HG03558 (cell line): ENCODE measurements around the gene CETN2.
"Not testable (repeated sequence)": the region's sequence is repeated elsewhere in the genome, so short reads cannot be mapped to it uniquely, and the experiment has no call there.

Source experiments
- ATAC-seq: cut with Tn5 transposase; IDR thresholded peaks from one replicate; pipeline ENCODE4 v1.9.1; 2021; ENCODE audit warnings: moderate number of reproducible peaks; ENCODE audit not compliant: unreplicated experiment; ENCODE audit errors: extremely low read depth

CETN2 gene

GRCh38 chrX:152830312-152831305 is at the start of gene CETN2, which contains the start of gene NSDHL:
TSS of gene CETN2 (minus strand) at chrX:152830757. CDS start at chrX:152830710, 47 bp downstream.
TSS of gene NSDHL (plus strand) at chrX:152831063. CDS start at chrX:152846325, 15,262 bp downstream.
- peak; percentile 98 for ATAC-seq

DNA sequence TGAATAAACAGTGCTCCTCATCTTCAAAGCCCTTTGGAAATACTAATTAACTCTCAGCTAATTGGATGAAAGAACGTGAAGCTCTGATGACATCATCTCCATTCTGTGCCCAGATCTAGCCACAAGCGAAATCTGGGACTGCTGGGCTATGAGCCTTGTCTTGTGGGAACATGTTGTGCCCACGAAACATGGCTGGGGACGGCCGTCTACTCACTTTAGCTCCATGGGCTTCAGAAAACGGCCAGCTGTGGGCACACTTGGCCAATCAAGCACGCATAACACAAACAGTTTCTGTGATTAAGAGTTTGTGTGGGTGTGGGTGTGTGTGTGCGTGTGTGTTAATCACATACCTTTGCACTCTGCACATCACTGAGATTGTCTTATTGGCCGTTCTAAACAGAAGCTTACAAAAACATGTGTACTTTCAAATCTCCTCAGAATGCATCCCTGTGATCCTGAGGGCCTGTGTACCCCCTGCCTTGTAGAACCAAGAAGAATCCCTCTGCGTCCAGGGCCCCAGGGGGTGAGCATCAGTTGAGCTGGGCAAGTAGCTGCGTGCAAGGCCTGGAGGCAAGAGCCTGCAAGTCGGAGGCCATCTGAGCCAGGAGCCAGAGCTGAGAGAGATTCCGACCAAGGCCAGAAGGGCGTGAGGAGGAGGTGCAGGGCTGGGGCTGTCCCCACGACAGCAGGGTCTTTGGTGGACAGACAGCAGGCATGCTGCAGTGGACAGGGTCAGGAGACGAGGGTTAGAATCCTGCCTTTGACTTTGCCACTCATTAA is 48.6 kb upstream of the CETN2 start:
- no peak for ATAC-seq

- no peak for ATAC-seq
Observed at GRCh38 chrX:152876931-152877840, 46.6 kb upstream of the CETN2 start.

DNA sequence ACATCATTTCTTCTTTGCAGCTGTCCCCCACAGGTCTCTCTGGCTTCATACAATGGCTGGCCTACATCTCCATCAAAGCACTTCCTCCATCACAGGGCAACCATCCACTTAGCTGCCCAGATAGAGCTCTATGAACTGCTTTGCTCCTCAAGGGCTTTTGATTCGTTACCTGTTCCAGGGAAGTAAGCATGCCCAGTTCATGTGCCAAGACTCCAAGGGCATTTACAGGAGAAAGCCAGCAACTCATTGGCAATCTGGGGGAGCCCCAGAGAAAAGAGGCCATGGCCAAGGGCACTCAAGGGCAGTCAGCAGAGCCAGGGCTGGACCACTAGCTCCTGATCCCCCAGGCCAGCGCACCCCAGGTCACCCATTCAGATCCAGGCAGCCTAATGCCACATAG is 42.8 kb upstream of the CETN2 start:
- no peak for ATAC-seq

GRCh38 chrX:152872522-152872921 is 42.0 kb upstream of the CETN2 start:
- ATAC-seq = no peak

- no peak for ATAC-seq
Observed at GRCh38 chrX:152871260-152871659, 40.7 kb upstream of the CETN2 start.

- ATAC-seq = no peak
Observed at GRCh38 chrX:152869972-152870371, 39.4 kb upstream of the CETN2 start.

DNA sequence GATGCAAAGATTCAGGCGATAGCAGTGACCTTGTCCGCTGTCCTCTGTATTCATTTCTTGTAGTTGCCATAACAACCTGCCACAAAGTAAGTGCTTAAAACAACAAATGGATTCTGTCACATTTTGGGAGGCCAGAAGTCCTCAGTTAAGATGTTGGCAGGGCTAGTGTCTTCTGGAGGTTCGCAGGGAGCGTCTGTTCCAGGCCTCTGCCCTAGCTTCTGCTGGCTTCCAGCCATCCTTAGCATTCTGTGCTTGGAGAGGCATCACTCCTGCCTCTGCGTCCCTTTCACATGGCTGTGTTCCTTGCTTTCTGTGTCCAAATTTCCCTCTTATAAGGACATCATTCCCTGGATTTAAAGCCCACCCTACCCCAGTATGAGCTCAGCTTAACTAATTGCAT is 35.8 kb upstream of the CETN2 start:
- ATAC-seq = no peak

GRCh38 chrX:152865232-152865920 is 34.8 kb upstream of the CETN2 start:
- ATAC-seq = no peak

DNA sequence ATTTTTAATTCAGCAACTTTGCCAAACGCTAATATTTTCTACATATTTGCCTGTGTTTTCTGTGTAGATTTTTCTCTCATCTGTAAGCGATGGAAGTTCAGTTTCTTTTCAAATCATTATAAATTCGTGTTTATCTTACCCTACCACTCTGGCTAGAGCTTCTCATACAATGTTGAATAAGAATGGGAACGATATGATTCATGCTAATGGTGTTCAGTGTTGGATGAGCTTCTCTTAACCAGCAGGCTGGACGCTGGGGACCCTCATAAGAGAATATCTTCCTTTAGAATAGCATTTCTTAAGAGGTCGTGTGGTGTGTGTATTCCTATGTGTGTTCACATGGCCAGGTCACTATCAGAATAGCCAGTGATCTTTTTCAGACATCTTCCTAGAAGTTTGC is 31.3 kb upstream of the CETN2 start:
- no peak for ATAC-seq

DNA sequence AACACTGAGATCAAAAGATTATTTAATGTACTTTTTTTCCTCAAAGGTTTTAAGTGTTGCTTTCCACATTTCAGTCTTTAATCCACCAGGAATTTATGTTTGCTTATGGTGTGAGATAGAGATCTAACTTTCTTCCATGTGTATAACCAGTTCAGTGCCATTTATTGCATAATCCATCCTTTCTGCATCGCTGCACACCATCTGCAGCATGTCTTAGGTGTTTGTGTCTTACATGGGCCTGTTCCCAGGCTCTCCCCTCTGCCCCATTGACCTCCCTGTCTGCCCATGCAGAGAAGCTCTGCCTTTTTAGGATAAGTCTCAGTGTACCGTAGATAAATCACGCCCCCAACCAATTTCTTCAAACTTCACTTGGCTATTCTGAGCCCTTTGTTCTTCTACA is 30.6 kb upstream of the CETN2 start:
- no peak for ATAC-seq

DNA sequence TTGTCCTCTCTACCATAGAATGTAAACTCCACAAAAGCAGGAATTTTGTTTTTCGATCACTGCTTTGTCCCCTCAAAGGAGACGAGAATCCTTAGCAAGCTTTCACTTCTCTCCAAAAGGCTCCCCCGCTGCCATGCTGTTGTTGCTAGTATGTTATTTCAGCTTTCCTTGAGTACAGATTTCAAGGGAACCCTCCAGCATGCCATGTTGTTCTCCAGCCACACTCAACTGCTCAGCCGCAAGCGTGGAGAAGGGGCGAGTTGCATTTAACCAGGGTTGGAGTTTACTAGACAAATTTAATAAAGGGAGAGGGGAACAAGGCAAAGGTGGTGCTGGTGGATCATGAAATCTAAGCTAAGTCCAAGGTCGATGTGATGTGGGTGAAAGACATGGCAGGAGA is 23.4 kb upstream of the CETN2 start:
- ATAC-seq = no peak

DNA sequence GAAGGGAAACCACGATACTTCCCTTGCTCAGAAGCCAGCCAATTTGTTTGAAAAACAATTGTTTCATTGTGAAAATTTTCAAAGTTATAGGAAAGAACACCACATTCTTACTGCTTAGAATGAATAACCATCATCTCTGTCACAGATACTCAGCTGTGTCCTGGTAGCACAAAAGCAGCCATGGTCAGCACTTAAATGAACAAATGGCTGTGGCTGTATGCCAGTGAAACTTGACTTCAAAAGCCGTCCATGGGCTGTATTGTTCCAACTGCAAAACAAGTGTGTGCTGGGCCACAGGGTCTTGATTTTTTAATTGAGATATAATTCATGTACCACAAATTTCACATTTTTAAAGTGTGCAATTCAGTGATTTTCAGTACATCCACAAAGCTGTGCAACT is 19.9 kb upstream of the CETN2 start:
- ATAC-seq = no peak

DNA sequence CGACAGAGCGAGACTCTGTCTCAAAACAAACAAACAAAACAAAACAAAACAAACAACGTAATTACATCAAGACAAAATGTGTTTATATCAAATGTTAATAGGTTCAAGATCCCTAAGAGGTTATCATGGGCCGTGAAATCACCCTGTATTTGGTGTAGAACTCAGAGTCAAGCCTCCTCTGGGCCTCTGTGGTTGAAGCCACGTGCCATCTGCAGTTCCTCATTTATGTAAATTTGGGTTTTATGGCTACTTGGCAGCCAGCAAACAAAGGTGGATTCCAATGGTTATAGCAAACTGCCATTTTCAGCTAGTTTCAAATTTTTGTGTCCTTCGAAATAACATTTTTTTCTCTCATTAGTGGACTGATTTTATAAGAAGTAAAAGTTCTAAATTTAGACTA is 16.7 kb upstream of the CETN2 start:
- no peak for ATAC-seq

DNA sequence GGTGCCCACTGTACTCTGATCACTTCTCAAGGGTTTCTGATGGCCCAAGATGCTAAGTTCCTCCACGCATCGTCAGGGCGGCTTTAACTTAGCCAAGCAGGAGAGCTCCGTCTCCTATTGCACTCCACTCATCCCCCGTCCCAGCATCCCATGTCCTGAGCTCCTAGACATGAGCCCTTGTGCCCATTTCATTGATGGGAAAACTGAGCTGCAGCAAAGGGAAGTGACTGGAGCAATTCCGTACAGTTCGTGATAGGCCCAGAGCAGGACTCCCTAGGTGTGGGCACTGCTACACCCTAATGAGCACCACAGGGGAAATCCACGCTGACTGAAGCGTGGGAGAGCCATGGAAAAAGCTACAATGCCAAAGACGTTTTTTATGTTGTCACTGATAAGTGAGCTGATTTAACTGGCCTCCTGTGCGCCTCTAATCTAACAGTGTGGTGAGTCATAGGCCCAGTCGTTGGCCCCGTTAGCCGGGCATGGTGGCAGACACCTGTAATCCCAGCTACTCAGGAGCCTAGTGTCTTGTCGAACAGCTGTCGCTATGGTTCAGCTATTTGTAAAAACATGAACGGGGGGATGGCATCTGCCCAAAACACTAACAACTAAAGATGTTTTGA is 15.2 kb upstream of the CETN2 start:
- no peak for ATAC-seq

DNA sequence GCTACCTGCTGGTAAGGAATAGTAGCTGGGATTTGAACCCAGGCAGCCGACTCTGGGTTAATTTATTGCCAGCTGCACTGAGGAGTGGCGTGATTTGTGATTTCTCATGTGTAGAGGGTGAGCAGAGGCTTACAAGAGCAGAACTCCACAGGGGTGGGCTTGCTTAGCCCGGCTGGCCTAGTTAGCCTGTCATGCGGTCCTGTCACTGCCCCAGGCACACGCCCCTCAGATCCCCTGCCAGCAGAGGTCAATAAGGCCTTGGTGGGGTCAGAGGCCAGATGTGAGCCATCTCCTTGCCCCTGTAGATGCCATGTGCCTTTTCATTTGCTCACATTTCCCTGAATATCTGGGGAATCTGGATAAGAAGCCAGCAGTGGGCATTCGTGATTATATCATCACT is 13.7 kb upstream of the CETN2 start:
- ATAC-seq = no peak

- ATAC-seq = no peak
Observed at GRCh38 chrX:152843852-152844251, 13.3 kb upstream of the CETN2 start.

DNA sequence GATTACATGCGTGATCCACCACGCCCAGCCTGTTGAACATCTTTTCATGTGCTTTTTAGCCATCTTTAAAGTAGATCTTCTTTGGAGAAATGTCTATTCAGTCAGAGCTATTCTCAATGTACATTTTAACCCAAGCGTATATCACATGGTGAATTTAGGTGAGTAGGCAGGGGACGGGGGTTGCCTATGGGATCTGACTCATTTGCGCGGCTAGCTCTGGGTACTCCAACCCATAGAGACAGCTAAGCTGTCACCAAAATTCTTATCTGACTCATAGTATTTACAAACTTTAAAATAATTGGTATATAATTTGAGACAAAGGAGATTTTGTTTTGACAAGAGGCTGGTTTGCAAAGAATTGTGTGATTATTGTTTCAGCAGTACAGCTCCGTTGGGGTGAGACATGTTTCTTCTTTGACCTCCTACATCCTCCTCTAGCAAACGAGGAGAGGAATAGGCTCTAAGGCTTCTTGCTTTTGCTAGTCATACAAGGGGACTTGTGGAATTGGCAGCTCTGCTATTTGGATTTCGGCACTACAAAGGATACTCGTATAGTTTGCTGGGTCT is 12.3 kb upstream of the CETN2 start:
- no peak for ATAC-seq

DNA sequence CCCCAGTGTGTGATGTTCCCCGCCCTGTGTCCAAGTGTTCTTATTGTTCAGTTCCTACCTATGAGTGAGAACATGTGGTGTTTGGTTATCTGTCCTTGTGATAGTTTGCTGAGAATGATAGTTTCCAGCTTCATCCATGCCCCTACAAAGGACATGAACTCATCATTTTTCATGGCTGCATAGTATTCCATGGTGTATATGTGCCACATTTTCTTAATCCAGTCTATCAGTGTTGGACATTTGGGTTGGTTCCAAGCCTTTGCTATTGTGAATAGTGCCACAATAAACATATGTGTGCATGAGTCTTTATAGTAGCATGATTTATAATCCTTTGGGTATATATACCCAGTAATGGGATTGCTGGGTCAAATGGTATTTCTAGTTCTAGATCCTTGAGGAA is 4.9 kb upstream of the CETN2 start:
- not testable (repeated sequence) for ATAC-seq
